HG03039 (cell line): ENCODE measurements around the gene ZNF516.

Experiments
- ATAC-seq: cut with Tn5 transposase; IDR thresholded peaks from one replicate; pipeline ENCODE4 v1.9.1; 2021; ENCODE audit warnings: mild to moderate bottlenecking, moderate library complexity; ENCODE audit not compliant: unreplicated experiment

ZNF516 gene

GRCh38 chr18:76350134-76351025 lies 144.7 kb downstream of the ZNF516 start:
- ATAC-seq, result no peak

GRCh38 chr18:76349067-76349715 lies 145.9 kb downstream of the ZNF516 start:
- ATAC-seq, result peak; percentile 55

- ATAC-seq, result no peak
Measured at GRCh38 chr18:76348267-76349066, 146.6 kb downstream of the ZNF516 start.

- no peak for ATAC-seq
Measured at GRCh38 chr18:76347341-76347740, 147.7 kb downstream of the ZNF516 start.

GRCh38 chr18:76346490-76347130 lies 148.4 kb downstream of the ZNF516 start:
- no peak for ATAC-seq

GRCh38 chr18:76345901-76346300 lies 149.1 kb downstream of the ZNF516 start:
- ATAC-seq, result no peak

- no peak for ATAC-seq
Measured at GRCh38 chr18:76343938-76344569, 151.0 kb downstream of the ZNF516 start.

- no peak for ATAC-seq
Measured at GRCh38 chr18:76340410-76340809, 154.6 kb downstream of the ZNF516 start.

- no peak for ATAC-seq
Measured at GRCh38 chr18:76339246-76339620, 155.8 kb downstream of the ZNF516 start.

GRCh38 chr18:76338619-76339245 lies 156.3 kb downstream of the ZNF516 start:
- ATAC-seq, result no peak

GRCh38 chr18:76338088-76338487 lies 157.0 kb downstream of the ZNF516 start:
- no peak for ATAC-seq

- ATAC-seq, result no peak
Measured at GRCh38 chr18:76335859-76336640, 159.0 kb downstream of the ZNF516 start.

GRCh38 chr18:76328140-76328539 lies 166.9 kb downstream of the ZNF516 start:
- ATAC-seq, result no peak

- no peak for ATAC-seq
Measured at GRCh38 chr18:76323891-76324290, 171.2 kb downstream of the ZNF516 start.

- no peak for ATAC-seq
Measured at GRCh38 chr18:76322686-76323085, 172.4 kb downstream of the ZNF516 start.

- no peak for ATAC-seq
Measured at GRCh38 chr18:76319366-76319765, 175.7 kb downstream of the ZNF516 start.

- ATAC-seq, result no peak
Measured at GRCh38 chr18:76318607-76319006, 176.4 kb downstream of the ZNF516 start.

GRCh38 chr18:76317136-76317535 lies 177.9 kb downstream of the ZNF516 start:
- ATAC-seq, result no peak

GRCh38 chr18:76315722-76316230 lies 179.3 kb downstream of the ZNF516 start:
- no peak for ATAC-seq
